ENCODE results near the gene NEU3.
"Not testable (repeated sequence)": the region's sequence is repeated elsewhere in the genome, so short reads cannot be mapped to it uniquely, and the experiment has no call there.

Gene NEU3

DNA sequence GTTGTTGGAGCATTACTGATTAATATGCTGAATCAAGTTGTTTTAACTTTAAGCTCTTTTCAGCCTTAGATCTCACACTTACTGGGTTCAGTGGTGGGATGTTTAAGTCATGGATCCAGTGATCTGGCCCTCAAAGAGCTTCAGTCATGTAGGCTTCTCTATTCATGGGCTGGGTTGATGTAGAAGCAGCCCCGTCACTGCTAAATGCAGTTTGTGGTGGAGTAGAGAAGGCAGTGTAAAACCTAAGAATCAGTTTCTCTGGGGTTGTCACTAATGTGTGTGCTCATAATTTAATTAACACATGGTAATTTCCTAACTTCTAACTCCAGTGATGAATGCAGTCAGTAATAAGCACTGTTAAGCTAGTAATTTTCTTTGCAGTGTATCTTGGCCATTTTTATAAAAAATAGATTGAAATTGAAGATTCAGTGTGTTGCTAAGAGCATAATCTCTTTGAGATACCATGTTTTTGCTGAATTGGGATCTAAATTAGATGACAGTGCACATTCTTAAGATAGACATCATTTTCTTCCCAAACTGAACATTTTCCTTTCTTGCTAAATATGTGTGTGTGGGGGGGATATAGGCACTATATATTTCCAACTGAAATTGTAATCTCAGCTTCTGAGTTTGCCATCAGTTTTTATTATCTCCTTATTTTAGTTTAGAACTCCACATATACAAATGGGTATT, 30.6 kb upstream of the NEU3 start:
- ChIA-PET POLR2A (no interaction called here), CTCF (interaction anchor here (0.6 kb wide), 1 partner anchor 84 kb away, joined by 5 read pairs; no protein-coding TSS in a partner anchor)
- TF ChIP-seq FOXK2 (IDR thresholded peaks at IDR 0.05) (no peak), L3MBTL2 (conservative IDR thresholded peaks at IDR 0.05) (no peak), NFRKB (IDR thresholded peaks at IDR 0.05) (no peak), ZNF384 (IDR thresholded peaks at IDR 0.05) (no peak), TARDBP (IDR thresholded peaks at IDR 0.05) (no peak), BHLHE40 (IDR thresholded peaks at IDR 0.05; ENCODE audit: borderline replicate concordance) (no peak), LEF1 (IDR thresholded peaks at IDR 0.05; ENCODE audit: borderline replicate concordance) (no peak), ELF4 (IDR thresholded peaks at IDR 0.05) (no peak), PKNOX1 (IDR thresholded peaks at IDR 0.05) (no peak), FOXM1 (IDR thresholded peaks at IDR 0.05; ENCODE audit: borderline replicate concordance) (no peak), ARNT (IDR thresholded peaks at IDR 0.05) (no peak)
- no peak for DNase-seq (ENCODE audit: extremely low spot score)

DNA sequence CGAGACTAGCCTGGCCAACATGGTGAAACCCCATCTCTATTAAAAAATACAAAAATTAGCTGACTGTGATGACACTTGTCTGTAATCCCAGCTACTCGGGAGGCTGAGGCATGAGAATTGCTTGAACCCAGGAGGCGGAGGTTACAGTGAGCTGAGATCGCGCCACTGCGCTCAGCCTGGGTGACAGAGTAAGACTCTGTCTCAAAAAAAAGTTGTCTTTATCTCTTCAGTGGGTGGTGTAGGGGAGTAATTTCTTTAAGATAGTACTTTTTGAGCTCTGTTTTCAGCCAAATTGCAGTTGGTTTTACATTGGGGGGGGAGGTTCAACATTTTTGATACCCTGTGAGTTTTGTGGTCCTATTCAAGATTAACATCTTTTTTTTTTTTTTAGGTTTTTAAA, 28.6 kb upstream of the NEU3 start:
- CTCF ChIA-PET; DNase-seq (ENCODE audit: extremely low spot score): not testable (repeated sequence)
- POLR2A ChIA-PET: interaction anchor here (0.6 to 2.1 kb wide), 2 partner anchors 29 to 54 kb away, joined by 3 to 6 read pairs; partner anchors contain the start of gene NEU3

GRCh38 chr11:74966651-74967050, 22.1 kb upstream of the NEU3 start:
- CTCF ChIA-PET: no interaction called here
- POLR2A ChIA-PET: interaction anchor here (1.0 kb wide), 1 partner anchor 22 kb away, joined by 3 read pairs; the partner anchor contains the start of gene NEU3
- DNase-seq (ENCODE audit: extremely low spot score): no peak
- no peak for TF ChIP-seq FOXA1 (IDR thresholded peaks at IDR 0.05)
- TF ChIP-seq FOXM1 (IDR thresholded peaks at IDR 0.05; ENCODE audit: borderline replicate concordance): no peak
- no peak for TF ChIP-seq L3MBTL2 (conservative IDR thresholded peaks at IDR 0.05)
- no peak for TF ChIP-seq CTBP1 (IDR thresholded peaks at IDR 0.05; ENCODE audit: borderline replicate concordance)
- no peak for TF ChIP-seq HDGF (IDR thresholded peaks at IDR 0.05; ENCODE audit: borderline replicate concordance)

DNA sequence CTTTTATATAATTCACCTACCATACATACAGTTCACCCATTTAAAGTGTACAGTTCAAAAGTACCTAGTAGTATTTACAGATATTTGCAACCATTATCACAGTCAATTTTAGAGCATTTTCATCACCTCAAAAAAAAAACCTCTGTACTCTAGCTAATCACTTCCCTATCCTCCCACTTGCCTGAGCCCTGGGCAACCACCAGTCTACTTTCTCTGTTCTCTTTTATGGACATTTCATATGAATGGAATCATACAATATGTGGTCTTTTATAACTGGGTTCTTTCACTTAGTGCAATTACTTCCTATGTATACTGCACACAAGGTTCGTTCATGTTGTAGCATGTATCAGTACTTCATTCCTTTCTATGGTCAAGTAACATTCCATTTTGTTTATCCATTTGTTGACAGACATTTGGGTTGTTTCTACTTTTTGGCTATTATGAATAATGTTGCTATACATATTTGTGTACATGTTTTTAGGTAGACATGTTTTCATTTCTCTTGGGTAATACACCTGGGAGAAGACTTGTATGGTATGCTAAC, 17.8 kb upstream of the NEU3 start:
- DNase-seq (ENCODE audit: extremely low spot score): no peak
- ChIA-PET CTCF (interaction anchor here (0.6 kb wide), 1 partner anchor 42 kb away, joined by 4 read pairs; no protein-coding TSS in a partner anchor), POLR2A (no interaction called here)
- no peak for TF ChIP-seq CTBP1 (IDR thresholded peaks at IDR 0.05; ENCODE audit: borderline replicate concordance)
- no peak for TF ChIP-seq SP1 (IDR thresholded peaks at IDR 0.05)
- TF ChIP-seq FOXK2 (IDR thresholded peaks at IDR 0.05): no peak
- no peak for TF ChIP-seq HDGF (IDR thresholded peaks at IDR 0.05; ENCODE audit: borderline replicate concordance)
- TF ChIP-seq PKNOX1 (IDR thresholded peaks at IDR 0.05): no peak
- TF ChIP-seq FOXM1 (IDR thresholded peaks at IDR 0.05; ENCODE audit: borderline replicate concordance): no peak
- TF ChIP-seq L3MBTL2 (conservative IDR thresholded peaks at IDR 0.05): no peak
- TF ChIP-seq LEF1 (IDR thresholded peaks at IDR 0.05; ENCODE audit: borderline replicate concordance): no peak
- TF ChIP-seq BHLHE40 (IDR thresholded peaks at IDR 0.05; ENCODE audit: borderline replicate concordance): no peak
- TF ChIP-seq SUZ12 (IDR thresholded peaks at IDR 0.05): no peak
- no peak for TF ChIP-seq ARNT (IDR thresholded peaks at IDR 0.05)
- TF ChIP-seq TARDBP (IDR thresholded peaks at IDR 0.05): no peak
- no peak for TF ChIP-seq ZNF384 (IDR thresholded peaks at IDR 0.05)

GRCh38 chr11:74971424-74971823, 17.3 kb upstream of the NEU3 start:
- no peak for DNase-seq (ENCODE audit: extremely low spot score)
- ChIA-PET CTCF (interaction anchor here (0.6 kb wide), 1 partner anchor 43 kb away, joined by 4 read pairs; no protein-coding TSS in a partner anchor), POLR2A (no interaction called here)
- TF ChIP-seq ZNF384 (IDR thresholded peaks at IDR 0.05) (no peak), NFRKB (IDR thresholded peaks at IDR 0.05) (no peak), CTBP1 (IDR thresholded peaks at IDR 0.05; ENCODE audit: borderline replicate concordance) (no peak), BHLHE40 (IDR thresholded peaks at IDR 0.05; ENCODE audit: borderline replicate concordance) (no peak), HDGF (IDR thresholded peaks at IDR 0.05; ENCODE audit: borderline replicate concordance) (no peak), L3MBTL2 (conservative IDR thresholded peaks at IDR 0.05) (no peak), SUZ12 (IDR thresholded peaks at IDR 0.05) (no peak), TARDBP (IDR thresholded peaks at IDR 0.05) (no peak), FOXA1 (IDR thresholded peaks at IDR 0.05) (no peak), LEF1 (IDR thresholded peaks at IDR 0.05; ENCODE audit: borderline replicate concordance) (no peak), FOXK2 (IDR thresholded peaks at IDR 0.05) (no peak), ELF4 (IDR thresholded peaks at IDR 0.05) (no peak), SP1 (IDR thresholded peaks at IDR 0.05) (no peak), PKNOX1 (IDR thresholded peaks at IDR 0.05) (no peak), ARNT (IDR thresholded peaks at IDR 0.05) (no peak), FOXM1 (IDR thresholded peaks at IDR 0.05; ENCODE audit: borderline replicate concordance) (no peak)

DNA sequence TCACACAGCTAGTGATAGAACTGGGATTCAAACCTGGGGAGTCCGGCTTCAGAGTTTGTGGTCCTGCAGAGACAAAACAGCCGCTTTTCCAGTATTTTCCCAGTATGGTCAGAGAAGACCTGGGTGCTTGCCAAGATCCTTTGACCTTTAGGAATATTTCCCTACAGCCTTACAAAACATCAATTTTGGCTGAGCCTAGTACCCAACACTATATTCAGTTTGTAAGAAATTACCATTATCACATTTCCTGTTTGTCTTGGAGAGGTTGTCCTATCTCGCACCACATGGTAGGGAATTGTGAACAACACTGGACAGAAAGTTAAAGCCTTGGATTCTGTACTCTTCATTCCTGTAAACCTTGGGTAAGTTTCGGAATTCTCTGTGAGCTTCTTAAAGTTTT, 10.7 kb upstream of the NEU3 start:
- DNase-seq (ENCODE audit: extremely low spot score): no peak
- ChIA-PET CTCF (interaction anchor here (0.7 kb wide), 1 partner anchor 22 kb away, joined by 3 read pairs; no protein-coding TSS in a partner anchor), POLR2A (no interaction called here)
- no peak for TF ChIP-seq NFRKB (IDR thresholded peaks at IDR 0.05)
- no peak for TF ChIP-seq L3MBTL2 (conservative IDR thresholded peaks at IDR 0.05)
- no peak for TF ChIP-seq PKNOX1 (IDR thresholded peaks at IDR 0.05)
- no peak for TF ChIP-seq ZNF384 (IDR thresholded peaks at IDR 0.05)
- no peak for TF ChIP-seq BHLHE40 (IDR thresholded peaks at IDR 0.05; ENCODE audit: borderline replicate concordance)
- no peak for TF ChIP-seq TARDBP (IDR thresholded peaks at IDR 0.05)
- TF ChIP-seq FOXA1 (IDR thresholded peaks at IDR 0.05): no peak
- TF ChIP-seq ARNT (IDR thresholded peaks at IDR 0.05): no peak
- no peak for TF ChIP-seq HDGF (IDR thresholded peaks at IDR 0.05; ENCODE audit: borderline replicate concordance)
- TF ChIP-seq LEF1 (IDR thresholded peaks at IDR 0.05; ENCODE audit: borderline replicate concordance): no peak
- no peak for TF ChIP-seq SP1 (IDR thresholded peaks at IDR 0.05)
- no peak for TF ChIP-seq CTBP1 (IDR thresholded peaks at IDR 0.05; ENCODE audit: borderline replicate concordance)

Measured in HEK293T (cell line).